ENCODE data around the gene RETREG3.
"Not testable (repeated sequence)": the region's sequence is repeated elsewhere in the genome, so short reads cannot be mapped to it uniquely, and the experiment has no call there.

Gene RETREG3

DNA sequence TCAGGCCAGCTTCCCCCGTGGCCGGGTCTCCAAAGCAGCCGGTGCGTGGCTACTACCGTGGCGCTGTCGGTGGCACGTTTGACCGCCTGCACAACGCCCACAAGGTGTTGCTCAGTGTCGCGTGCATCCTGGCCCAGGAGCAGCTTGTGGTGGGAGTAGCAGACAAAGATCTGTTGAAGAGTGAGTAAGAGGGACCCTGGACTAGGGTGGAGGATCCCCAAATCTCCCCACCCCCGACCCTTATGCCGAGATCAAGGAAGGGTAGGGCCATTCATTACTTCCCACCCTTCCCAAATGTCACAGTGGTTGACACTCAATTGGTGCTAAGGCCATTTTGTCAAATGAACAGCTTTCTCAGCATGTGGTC lies 46.0 kb downstream of the RETREG3 start:
- TF ChIP-seq, protein P1, sequence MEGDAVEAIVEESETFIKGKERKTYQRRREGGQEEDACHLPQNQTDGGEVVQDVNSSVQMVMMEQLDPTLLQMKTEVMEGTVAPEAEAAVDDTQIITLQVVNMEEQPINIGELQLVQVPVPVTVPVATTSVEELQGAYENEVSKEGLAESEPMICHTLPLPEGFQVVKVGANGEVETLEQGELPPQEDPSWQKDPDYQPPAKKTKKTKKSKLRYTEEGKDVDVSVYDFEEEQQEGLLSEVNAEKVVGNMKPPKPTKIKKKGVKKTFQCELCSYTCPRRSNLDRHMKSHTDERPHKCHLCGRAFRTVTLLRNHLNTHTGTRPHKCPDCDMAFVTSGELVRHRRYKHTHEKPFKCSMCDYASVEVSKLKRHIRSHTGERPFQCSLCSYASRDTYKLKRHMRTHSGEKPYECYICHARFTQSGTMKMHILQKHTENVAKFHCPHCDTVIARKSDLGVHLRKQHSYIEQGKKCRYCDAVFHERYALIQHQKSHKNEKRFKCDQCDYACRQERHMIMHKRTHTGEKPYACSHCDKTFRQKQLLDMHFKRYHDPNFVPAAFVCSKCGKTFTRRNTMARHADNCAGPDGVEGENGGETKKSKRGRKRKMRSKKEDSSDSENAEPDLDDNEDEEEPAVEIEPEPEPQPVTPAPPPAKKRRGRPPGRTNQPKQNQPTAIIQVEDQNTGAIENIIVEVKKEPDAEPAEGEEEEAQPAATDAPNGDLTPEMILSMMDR (IDR thresholded peaks at IDR 0.05; ENCODE audit: insufficient read depth, low read depth, low read length, missing control alignments), result no peak
- peak overlapping the region; percentile 97 for H3K4me3 ChIP-seq (ENCODE audit: low read length)

DNA sequence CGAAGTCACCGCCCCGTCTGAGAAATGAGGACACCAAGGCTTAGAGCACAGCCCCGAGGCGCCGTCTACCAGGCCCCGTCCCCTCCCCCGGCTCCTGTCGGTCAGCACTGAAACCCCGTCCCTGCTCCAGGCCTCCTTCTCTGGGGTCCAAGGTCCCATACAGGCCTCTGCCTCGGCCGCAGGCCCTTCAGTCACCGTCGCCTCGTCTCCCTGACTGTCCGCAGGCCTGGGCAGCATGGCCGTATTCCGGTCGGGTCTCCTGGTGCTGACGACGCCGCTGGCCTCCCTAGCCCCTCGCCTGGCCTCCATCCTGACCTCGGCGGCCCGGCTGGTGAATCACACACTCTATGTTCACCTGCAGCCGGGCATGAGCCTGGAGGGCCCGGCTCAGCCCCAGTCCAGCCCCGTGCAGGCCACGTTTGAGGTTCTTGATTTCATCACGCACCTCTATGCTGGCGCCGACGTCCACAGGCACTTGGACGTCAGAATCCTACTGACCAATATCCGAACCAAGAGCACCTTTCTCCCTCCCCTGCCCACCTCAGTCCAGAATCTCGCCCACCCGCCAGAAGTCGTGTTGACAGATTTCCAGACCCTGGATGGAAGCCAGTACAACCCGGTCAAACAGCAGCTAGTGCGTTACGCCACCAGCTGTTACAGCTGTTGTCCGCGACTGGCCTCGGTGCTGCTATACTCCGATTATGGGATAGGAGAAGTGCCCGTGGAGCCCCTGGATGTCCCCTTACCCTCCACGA lies 46.6 kb downstream of the RETREG3 start:
- TF ChIP-seq, protein P1 (IDR thresholded peaks at IDR 0.05; ENCODE audit: insufficient read depth, low read depth, low read length, missing control alignments), result no peak
- peak; percentile 21 for DNase-seq (ENCODE audit: low read depth)
- H3K4me3 ChIP-seq (ENCODE audit: low read length), result peak overlapping the region; percentile 97

More for the DNA sequence above, 46.0 kb downstream of the RETREG3 start:
- DNase-seq (ENCODE audit: low read depth), result no peak

DNA sequence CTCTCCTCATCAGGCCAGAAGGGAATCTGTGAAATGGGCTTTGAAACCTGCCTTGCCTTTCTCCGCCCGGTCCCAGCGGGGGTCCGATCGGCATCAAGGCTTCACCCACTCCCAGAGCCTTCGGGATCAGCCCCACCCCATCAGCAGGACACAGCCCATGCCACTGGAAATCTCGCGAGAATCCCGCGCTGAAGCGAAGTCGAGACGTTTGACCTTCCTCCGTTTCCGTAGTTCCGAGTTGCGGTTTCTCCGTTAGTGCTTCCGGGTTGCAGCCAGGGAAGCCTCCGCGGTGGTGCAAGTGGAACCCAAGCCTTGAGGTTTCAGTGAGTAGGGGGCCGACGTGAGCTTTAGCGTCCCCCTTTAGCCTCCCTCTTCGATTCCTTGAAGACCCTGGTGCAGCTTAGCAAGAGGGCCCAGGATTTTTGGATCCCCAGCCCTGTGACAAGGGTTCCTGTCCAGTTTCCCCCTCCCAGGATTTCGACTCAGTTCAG lies 47.2 kb downstream of the RETREG3 start, which contains the start of gene COASY:
TSS of gene COASY (plus strand) at position 252 of the 491 bp plus-strand sequence. CDS start 475 bp downstream, outside the sequence.
- TF ChIP-seq, protein P1 (IDR thresholded peaks at IDR 0.05; ENCODE audit: insufficient read depth, low read depth, low read length, missing control alignments), result no peak
- peak; percentile 97 for DNase-seq (ENCODE audit: low read depth)
- peak within 1 kb of the TSS; percentile 97 for H3K4me3 ChIP-seq (ENCODE audit: low read length)

DNA sequence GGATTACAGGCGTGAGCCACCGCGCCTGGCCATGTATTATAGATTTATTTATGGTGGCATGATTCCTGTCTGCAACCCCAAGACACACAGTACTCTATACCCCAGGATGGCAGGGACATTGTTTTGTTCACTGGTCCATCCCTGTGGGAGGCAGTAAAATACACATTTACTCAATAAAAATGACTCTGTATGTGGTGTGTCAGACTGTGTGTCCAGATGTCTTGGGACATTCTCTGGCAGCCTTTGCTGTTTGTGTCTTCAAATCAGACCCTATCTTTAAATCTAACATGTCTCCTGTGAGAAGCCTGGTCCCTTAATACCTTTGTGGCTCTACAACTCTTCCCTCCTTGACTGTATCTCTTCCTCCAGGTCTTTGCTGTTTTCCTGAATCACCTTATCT lies 48.9 kb downstream of the RETREG3 start:
- TF ChIP-seq, protein P1 (IDR thresholded peaks at IDR 0.05; ENCODE audit: insufficient read depth, low read depth, low read length, missing control alignments), result no peak
- H3K4me3 ChIP-seq (ENCODE audit: low read length), result no peak overlapping the region
- DNase-seq (ENCODE audit: low read depth), result no peak

DNA sequence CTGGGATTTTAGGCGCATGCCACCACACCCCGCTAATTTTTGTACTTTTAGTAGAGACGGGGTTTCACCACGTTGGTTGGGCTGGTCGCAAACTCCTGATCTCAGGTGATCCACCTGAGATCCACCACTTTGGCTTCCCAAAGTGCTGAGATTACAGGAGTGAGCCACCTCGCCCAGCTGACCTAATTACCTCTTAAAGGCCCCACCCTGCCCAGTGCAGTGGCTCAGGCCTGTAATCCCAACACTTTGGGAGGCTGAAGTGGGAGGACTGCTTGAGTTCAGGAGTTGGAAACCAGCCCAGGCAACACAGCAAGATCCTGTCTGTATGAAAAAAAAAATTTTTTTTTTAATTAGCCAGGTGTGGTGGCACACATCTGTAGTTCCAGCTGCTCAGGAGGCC lies 50.1 kb downstream of the RETREG3 start:
- DNase-seq (ENCODE audit: low read depth), result no peak
- no peak overlapping the region for H3K4me3 ChIP-seq (ENCODE audit: low read length)
- TF ChIP-seq, protein P1 (IDR thresholded peaks at IDR 0.05; ENCODE audit: insufficient read depth, low read depth, low read length, missing control alignments), result no peak

DNA sequence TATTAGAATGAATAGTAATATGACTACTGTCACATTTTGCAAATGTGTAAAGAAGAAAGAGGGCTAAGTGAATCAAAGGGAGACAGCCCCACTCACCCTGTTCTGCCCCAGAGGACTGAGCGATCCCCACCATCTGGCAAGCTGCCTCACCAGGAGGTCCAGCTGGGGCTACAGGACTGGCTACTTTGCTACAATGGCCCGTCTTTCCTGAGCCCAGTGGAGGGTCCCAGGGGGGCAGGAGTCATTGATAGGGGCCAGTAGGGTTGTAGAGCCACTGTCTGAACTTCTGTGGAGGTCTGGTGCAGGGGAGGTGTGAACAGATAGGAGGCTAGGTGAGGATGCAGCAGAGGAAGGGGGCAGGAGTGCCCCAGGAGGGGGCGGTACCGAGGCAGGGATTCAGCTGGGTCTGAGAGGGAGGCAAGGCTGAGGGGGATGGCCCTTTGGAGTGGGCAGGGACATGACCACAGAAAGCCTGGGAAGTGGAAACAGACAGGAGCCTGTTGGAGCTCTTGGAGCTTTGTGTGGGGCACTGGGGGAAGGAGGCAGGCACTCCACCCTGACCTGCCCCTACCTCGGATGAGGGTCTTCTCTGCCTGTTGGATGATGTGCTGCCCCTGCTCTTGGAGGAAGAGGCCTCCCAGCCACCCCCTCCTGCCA lies 53.1 kb downstream of the RETREG3 start:
- not testable (repeated sequence) for DNase-seq (ENCODE audit: low read depth); H3K4me3 ChIP-seq (ENCODE audit: low read length)

DNA sequence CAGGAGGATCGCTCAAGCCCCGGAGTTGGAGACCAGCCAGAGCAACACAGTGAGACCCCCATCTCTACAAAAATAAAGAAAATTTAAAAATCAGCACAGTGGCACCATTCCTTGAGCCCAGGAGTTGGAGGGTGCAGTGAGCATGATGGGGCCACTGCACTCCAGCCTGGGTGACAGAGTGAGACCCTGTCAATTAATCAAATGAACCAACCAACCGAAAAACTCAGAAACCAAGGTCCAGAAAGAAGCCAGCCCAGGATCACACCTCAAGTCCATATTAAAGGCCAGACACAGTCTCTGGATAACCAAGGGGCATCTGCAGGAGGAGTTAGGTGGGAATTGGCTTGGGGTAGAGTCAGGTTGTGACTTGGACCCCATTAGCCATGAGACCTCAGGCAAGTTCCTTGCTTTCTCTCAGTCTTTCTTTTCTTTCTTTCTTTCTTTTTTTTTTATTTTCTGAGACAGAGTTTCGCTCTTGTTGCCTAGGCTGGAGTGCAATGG lies 54.0 kb downstream of the RETREG3 start:
- TF ChIP-seq, protein P1 (IDR thresholded peaks at IDR 0.05; ENCODE audit: insufficient read depth, low read depth, low read length, missing control alignments), result no peak
- DNase-seq (ENCODE audit: low read depth), result no peak
- peak overlapping the region; percentile 78 for H3K4me3 ChIP-seq (ENCODE audit: low read length)
